LoVo (cell line): ENCODE measurements around the gene RHOH.

Experiments
- DNase-seq: peaks from one replicate; pipeline ENCODE4 v3.0.0-alpha.2; 2016; ENCODE audit warnings: low spot score

RHOH gene

DNA sequence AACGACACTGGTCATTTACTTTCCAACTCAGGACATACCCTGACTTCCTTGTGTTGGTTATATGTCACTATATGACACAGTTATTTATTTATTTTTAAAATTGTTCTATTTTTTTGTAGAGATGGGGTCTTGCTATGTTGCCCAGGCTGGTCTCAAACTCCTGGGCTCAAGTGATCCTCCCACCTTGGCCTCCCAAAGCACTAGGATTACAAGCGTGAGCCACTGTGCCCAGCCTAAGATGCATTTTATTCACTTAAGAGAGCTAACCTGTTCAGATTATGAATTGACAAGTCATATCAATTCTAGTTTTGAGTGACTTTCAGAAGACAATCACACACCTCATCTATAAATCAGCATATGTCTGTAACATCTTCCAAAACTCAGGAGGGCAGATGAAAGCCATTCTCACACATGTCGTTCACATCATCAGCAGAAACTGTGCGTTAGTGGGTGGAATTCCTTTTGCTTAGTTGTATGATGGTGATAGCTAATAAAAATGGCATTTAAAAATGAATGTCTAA, 9.4 kb upstream of the RHOH start:
- no peak for DNase-seq

GRCh38 chr4:40190019-40190418, 6.8 kb upstream of the RHOH start:
- no peak for DNase-seq

- DNase-seq, result no peak
These were observed 6.4 kb upstream of the RHOH start for GRCh38 chr4:40190465-40190864.

DNA sequence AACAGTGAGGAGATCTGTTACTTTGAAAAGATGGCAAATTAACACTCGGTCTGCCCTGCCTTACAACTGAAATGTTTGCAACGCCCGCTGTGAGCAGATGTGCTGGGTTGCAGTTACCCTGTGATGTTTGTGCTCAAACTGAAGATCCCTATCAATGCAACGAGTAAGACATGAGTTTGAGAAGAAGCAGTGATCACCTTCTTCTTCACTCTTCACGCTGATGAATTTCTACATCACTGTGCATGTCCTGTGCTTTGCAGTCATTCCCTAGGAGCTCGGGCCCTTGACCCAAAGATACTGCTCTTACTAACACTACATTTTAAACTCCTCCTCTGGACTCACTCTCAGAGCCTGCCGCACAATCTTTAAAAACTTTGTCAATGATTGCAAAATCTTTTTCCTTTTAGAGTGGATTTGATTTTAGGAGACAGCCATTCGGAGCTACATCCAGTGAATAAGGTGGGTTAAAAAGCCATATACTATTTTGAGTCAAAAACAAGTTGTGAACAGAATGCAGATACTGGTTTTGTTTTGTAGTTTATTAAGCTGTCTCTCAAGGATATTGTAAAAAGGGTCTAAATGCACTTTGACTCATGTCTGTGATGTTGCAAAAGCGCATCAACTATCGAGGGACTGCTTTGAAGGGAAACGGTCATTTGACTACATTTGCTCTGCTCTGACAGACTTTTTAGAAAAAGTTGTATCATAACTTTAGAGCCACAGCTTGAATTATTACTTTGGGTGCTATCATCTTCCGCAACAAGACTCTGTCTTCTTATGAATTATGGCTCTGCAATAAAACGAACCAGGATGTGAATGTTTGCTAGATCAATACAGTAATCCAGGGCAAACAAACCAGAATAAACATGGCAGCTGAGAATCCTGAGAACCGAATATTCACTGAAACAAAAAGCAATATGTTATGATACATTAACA, 5.7 kb upstream of the RHOH start:
- DNase-seq, result peak; percentile 54

- no peak for DNase-seq
These were observed 4.5 kb upstream of the RHOH start for GRCh38 chr4:40192114-40193015.

DNA sequence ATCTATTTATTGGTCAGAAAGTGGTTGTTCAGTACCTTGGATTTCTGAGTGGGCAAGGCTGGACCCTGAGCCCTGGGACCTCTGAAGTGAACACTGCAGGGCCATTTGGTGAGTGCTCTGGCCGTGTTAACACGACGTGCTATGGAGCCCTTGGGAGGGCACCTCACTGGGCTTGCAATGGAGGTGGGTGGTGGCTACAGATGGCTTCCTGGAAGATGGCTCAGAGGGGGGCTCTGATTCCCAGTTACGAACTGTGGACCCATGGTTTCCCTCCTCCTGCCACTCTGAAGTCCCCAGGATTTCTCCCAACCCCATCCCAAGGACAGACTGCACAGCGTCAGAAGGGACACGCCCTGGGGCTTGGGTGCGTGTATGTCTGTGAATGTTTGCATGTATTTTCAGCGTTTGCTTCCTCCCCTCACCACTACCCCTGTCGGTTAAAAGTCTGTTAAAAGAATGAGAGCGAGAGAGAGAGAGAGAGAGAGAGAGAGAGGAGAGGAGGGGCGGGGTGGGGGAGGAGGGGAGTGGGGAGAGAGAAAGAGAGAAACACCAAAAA, 3.7 kb upstream of the RHOH start:
- DNase-seq, result no peak

DNA sequence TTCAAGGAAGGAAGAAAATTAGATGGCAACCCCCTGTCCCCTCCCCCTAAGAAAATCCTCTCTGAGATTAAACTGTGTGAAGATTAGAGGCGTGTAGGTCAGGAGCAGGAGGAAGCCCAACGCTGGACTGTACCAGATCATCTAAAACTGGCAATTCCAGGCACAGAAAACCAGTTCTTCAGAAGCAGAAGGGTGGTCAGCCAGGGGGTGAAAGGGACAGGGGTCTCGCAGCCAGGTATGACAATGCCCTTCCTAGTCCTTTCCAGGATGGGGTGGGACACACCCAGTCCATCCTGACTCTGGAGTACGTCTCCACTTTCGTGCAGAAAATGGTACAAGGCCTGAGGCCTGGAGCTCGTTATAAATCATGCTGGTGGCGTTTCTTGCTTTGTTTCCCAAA, 3.3 kb upstream of the RHOH start:
- DNase-seq, result no peak

GRCh38 chr4:40194602-40195161, 2.1 kb upstream of the RHOH start:
- DNase-seq, result no peak

DNA sequence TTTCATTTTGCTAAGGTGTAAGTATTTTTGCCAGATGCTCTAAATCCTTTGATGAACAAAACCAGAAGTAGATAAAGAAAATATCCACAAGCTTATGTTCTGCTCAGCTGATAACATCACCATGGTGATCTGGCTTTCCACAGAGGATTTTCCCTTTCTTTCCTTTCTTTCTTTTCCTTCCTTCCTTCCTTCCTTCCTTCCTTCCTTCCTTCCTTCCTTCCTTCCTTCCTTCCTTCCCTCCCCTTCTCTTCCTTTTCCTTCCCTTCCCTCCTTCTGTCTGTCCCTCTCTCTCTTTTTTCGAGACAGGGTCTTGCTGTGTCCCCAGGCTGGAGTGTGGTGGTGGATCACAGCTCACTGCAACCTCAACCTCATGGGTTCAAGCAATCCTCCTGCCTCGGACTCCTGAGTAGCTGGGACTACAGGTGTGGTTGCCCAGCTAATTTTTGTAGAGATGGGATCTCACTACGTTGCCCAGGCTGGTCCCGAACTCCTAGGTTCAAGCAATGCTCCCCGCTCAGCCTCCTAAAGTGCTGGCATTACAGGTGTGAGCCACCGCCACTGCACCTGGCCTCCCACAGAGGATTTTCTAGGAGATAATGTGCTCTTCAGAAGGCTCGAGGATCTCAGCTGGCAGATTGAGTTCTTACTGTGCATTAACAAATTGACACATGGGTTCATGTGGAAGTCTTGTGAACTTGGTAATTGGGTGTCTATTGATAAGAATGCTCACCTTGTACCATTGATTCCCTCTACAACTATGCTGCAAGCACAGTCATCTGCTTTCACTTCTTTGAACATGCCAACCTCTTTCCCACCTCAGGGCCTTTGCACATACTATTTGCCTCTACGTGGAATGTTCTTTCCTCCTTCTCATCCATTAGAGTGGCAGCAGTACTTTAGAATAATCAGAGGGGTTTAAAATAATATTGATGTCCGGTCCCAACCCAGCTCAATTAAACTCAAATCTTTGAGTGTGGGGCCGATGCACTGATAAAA, 1.4 kb upstream of the RHOH start:
- DNase-seq, result no peak

DNA sequence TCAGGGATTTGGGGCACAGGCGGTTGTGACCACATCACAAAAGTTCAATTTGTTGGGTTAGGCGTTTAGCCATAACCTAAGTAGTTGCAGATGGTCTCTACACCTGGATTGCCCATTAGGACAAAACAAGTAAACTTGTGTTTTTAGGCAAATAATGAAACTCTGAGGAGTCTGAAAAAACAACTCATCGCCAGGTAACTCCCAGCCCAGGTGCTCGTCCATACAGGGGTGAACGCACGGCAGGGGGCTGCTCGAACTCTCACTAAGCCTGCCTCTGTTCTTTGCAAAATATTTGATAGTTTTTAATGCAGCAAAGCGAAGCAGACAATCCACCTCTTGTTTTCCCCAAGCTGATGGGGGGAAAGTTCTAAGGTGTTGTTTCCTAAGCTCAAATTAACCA, 559 bp upstream of the RHOH start:
- no peak for DNase-seq

- DNase-seq, result no peak
These were observed 1.3 kb downstream of the RHOH start for GRCh38 chr4:40197879-40198689.

DNA sequence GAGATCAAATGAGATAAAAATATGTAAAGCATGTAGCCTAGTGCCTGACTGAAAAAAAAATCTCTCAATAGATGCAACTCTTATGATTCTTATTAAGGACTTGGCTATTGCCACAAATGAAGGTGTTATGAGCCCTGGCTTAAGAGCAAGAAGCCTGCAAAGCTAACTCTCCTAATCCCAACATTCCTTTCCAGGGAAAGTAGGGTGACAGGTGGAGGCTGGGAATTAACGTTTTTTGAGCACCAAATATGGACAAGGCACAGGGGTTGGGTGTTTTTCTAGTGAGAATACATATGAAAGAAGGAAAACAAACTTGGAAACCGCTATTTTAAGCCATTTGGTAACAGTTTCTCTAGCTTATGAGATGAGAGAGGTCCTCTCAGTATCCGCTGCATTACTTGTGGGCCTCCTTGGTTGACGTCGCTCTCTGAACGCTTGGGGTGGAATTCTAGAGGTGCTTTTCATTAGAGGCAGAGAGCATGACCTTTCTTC, 2.4 kb downstream of the RHOH start:
- no peak for DNase-seq

GRCh38 chr4:40199999-40200874, 3.4 kb downstream of the RHOH start:
- no peak for DNase-seq

- DNase-seq, result no peak
These were observed 4.3 kb downstream of the RHOH start for GRCh38 chr4:40200875-40201801.

DNA sequence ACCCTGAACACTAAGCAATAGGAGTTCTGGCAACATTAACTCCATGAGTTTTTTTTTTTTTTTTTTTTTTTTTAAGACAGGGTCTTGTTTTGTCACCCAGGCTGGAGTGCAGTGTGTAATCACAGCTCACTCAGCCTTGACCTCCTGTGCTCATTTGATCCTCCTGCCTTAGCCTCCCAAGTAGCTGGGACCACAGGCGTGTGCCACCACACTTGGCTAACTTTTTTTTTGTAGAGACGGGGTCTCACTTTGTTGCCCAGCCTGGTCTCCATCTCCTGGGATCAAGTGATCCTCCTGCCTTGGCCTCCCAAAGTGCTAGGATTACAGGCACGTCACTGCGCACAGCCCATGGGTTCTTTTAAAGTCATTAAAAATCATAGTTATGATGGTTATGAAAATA, 5.1 kb downstream of the RHOH start:
- DNase-seq, result no peak

- no peak for DNase-seq
These were observed 5.6 kb downstream of the RHOH start for GRCh38 chr4:40202474-40202873.

DNA sequence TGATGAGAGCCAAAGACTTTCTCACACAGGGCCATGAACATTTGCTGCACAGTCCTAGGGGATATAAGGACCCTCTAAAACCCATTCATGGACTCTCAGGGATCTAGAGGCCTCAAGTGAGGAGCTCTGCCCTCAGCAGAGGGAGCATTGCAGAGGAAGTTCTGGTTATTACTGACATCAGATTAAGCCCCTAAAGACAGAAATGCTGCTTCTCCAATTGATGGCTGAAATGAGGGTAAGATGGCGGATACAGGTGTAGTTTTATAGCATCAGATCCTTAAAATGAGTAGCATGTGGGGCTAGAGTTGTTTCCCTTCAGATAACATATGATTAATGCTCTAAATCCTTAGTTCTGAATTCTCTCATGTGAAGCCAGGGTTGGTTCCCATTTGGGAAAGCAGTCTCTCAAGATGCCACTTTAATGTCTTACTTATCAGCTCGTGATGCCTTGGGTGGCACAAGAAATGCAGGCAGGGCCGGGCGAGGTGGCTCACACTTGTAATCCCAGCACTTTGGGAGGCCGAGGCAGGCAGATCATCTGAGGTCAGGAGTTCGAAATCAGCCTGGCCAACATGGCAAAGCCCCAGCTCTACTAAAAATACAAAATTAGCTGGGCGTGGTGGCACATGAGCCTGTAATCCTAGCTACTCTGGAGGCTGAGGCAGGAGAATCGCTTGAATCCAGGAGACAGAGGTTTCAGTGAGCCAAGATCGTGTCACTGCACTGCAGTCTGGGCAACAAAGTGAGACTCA, 7.9 kb downstream of the RHOH start:
- DNase-seq, result no peak
